ENCODE measurements around the gene GLT6D1. TPM values are rescaled to one million over a fixed set of nuclear protein-coding genes. Genes with fewer than 3 reads are reported as not detected.

GLT6D1 gene
- total RNA-seq, 4 donors from 2014 or later: not detected

- no peak for DNase-seq
- no CpG with 5 or more reads among the region's 5 CpGs for WGBS, 2 donors
- peaks cover 0 to 61% (median 0%) of the 10 kb centered on the region in 4 donors for H3K27me3 ChIP-seq
- no peak for TF ChIP-seq CTCF (IDR thresholded peaks at IDR 0.05)
- no peak for TF ChIP-seq POLR2A (IDR thresholded peaks at IDR 0.05)
- H3K36me3 ChIP-seq: no peaks in the 10 kb centered on the region
- H3K4me1 ChIP-seq: no peaks in the 10 kb centered on the region
- H3K27ac ChIP-seq: no peak overlapping the region
- intact Hi-C loops (cut with DNase I): no loop called here
- H3K9me3 ChIP-seq: no peaks in the 10 kb centered on the region
- no peak overlapping the region for H3K4me3 ChIP-seq
Observed at GRCh38 chr9:135592331-135592590, 47.1 kb downstream of the GLT6D1 start.

- intact Hi-C loops (cut with DNase I): no loop called here
- 60 to 64% methylated on average over 2 to 7 of the region's 22 CpGs for WGBS, 2 donors
- no peak for DNase-seq
Observed at GRCh38 chr9:135591506-135592330, 47.6 kb downstream of the GLT6D1 start.

GRCh38 chr9:135590486-135591079 is 48.8 kb downstream of the GLT6D1 start:
- Histone ChIP-seq H3K27me3 (peaks cover 0 to 60% (median 0%) of the 10 kb centered on the region in 4 donors), H3K4me1 (no peaks in the 10 kb centered on the region), H3K36me3 (no peaks in the 10 kb centered on the region), H3K9me3 (no peaks in the 10 kb centered on the region), H3K4me3 (no peak overlapping the region), H3K27ac (no peak overlapping the region)
- WGBS, 2 donors: 79 to 86% methylated on average over 17 to 23 of the region's 25 CpGs
- TF ChIP-seq POLR2A (IDR thresholded peaks at IDR 0.05) (no peak), CTCF (IDR thresholded peaks at IDR 0.05) (no peak)
- intact Hi-C loops (cut with DNase I): no loop called here
- DNase-seq: no peak

More at GRCh38 chr9:135591506-135592330, 47.6 kb downstream of the GLT6D1 start:
- no peaks in the 10 kb centered on the region for H3K4me1 ChIP-seq
- no peak overlapping the region for H3K27ac ChIP-seq
- H3K9me3 ChIP-seq: no peaks in the 10 kb centered on the region
- no peak overlapping the region for H3K4me3 ChIP-seq
- no peak for TF ChIP-seq CTCF (IDR thresholded peaks at IDR 0.05)
- no peak for TF ChIP-seq POLR2A (IDR thresholded peaks at IDR 0.05)
- peaks cover 0 to 57% (median 0%) of the 10 kb centered on the region in 4 donors for H3K27me3 ChIP-seq
- H3K36me3 ChIP-seq: no peaks in the 10 kb centered on the region

- TF ChIP-seq CTCF (IDR thresholded peaks at IDR 0.05) (no peak), POLR2A (IDR thresholded peaks at IDR 0.05) (no peak)
- H3K4me3 ChIP-seq: no peak overlapping the region
- DNase-seq: no peak
- peaks cover 0 to 64% (median 0%) of the 10 kb centered on the region in 4 donors for H3K27me3 ChIP-seq
- no peaks in the 10 kb centered on the region for H3K4me1 ChIP-seq
- WGBS, 2 donors: 64 to 81% methylated on average over 5 to 9 of the region's 15 CpGs
- H3K9me3 ChIP-seq: no peaks in the 10 kb centered on the region
- no peaks in the 10 kb centered on the region for H3K36me3 ChIP-seq
- no peak overlapping the region for H3K27ac ChIP-seq
- intact Hi-C loops (cut with DNase I): no loop called here
Observed at GRCh38 chr9:135589596-135590485, 49.5 kb downstream of the GLT6D1 start.
